HG02885 (cell line): ENCODE results near the gene C5orf58.

Experiments
- ATAC-seq: cut with Tn5 transposase; IDR thresholded peaks from one replicate; pipeline ENCODE4 v1.9.1; 2021; ENCODE audit warnings: mild to moderate bottlenecking; ENCODE audit not compliant: unreplicated experiment, poor library complexity

The C5orf58 gene

DNA sequence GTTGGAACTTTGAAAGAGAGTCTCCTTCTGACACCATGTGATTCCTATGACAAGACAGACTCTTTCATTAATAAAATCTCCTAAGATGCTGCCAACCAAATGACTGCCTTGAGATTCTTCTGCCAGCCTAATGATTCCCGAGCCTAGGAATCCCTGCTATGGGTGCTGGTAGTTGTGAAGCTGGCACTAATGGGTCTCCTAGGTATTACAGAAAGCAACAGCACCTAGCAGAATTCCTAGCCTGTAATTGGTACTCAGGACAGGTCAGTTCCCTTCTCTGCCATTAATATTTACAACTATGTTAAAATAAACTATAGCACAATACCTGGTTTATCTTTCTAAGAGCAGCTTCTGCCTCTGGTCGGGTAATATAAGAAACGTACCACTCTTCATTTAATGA is 19.3 kb downstream of the C5orf58 start:
- ATAC-seq: no peak

DNA sequence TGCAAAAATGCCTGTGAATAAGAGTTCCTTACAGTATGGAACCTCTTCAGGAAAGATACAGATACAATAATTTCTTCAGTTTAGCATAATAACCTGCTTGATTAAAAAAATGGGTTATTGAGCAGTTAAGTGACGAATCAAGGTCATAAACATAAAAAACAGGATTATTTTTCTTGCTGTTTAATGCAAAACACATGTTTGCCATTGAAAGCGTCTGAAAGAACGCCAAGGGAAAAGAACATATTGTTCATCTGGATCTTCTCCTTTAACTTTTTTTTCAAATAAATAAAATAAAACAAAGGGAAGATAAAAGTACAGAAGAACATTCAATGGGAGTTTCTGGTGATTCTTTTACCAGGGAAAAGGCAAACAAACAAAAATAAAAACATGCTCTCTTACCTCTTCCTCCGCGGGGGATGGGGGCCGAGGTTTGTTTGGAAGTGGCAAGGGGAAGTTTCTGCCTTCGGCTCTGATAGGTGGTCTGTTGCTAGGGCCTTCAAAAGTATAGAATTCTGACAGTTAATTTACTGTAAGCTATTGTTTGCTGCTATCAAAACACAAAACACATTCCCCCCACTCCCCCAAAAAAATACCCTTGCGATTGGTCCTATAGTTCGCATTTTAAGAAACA is 20.1 kb downstream of the C5orf58 start:
- no peak for ATAC-seq

DNA sequence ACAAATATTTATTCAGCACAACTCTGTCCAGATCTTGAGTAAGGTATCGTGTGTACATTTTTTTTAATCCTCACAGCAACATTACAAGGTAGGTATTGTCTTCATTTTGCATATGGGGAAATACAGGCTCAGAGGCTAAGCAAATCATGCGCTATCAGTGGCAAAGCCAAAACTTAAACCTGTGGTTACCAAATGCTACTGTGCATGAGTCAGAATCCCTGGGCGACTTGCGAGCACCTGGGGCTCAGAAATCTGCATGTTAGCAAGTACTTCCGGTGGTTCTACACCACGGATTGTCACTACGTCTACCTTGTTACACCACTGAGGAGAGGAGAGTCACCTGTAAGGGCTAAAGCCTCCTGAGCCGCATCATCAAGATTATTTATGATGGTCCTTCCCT is 21.3 kb downstream of the C5orf58 start:
- ATAC-seq: peak; percentile 97

DNA sequence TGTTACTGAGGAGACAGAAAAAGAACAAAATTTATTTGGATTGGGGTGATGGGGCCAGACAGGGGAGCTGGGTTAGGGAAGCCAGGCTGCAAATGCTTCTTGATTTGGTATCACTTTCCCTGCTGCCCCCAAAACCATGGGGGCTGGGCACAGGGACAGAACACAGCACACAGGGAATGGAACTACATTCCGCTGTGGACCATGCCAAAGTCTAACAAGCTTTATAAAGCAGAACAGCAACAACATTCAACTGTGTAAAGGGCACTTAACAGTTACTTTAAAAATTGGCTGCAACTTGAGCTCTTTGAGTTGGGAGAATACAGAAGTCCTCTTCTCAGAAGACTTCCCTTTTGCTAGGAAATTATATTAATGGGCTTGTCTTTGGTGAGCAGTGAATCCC is 23.8 kb downstream of the C5orf58 start:
- ATAC-seq: no peak

- ATAC-seq: no peak
These were observed 24.6 kb downstream of the C5orf58 start for GRCh38 chr5:170257370-170257769.

- no peak for ATAC-seq
These were observed 28.8 kb downstream of the C5orf58 start for GRCh38 chr5:170261528-170262043.

- no peak for ATAC-seq
These were observed 29.6 kb downstream of the C5orf58 start for GRCh38 chr5:170262061-170263045.

DNA sequence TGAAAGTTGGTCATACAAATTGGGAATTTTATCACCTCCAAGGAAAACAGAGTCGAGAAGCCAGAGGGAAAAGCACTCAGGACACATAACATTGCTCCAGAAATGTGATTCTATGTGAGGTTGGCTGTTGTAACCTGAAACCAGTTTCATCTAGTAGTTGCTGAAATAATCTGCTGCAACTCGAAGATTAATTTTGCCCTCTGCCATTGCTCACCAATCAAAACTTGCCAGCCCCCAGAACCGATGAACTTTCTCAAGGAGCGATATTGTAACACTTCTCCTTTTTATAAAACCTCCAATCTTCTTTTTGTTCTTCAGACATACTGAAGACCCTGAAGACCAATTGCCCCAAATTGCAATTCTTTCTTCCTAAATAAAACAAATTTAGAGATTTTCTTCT is 31.1 kb downstream of the C5orf58 start:
- ATAC-seq: no peak

GRCh38 chr5:170265522-170265921 is 32.7 kb downstream of the C5orf58 start:
- ATAC-seq: no peak

DNA sequence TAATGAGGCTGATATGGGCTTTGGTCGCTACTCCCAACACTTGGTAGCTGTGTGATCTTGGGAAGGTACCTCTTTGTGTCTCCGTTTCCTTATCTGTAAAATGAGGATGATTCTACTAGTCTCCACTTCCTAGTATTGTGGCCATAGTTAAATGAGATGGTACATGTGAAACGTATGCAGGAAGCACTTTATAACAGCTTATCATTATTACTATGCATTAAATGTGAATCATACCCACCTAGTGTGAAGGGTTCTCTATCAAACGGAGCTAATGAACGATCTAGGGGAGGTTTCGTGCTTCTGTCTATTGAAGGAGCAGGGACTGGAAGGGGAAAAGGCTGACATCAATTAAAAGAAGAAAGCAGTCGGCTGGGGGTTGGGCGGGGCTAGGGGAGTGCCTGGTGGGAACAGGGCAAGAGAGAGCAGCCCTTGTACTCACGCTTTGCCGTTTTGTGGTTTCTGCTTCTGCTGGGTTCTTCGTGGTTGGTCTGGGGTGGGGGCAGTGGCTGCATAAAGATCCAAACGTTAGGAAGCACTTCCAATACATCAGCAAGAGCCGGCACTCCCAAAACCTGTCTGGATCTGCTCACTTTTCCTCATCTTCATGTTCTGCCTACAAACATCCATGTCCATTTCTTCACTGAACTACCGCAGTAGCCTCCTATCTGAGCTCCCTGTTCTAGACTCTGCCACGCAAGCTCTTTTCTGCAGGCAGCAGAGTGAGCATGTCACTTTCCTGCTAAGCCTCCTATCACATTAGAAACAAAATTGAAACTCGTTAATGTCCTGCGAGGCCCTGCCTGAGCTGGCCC is 34.0 kb downstream of the C5orf58 start:
- no peak for ATAC-seq

DNA sequence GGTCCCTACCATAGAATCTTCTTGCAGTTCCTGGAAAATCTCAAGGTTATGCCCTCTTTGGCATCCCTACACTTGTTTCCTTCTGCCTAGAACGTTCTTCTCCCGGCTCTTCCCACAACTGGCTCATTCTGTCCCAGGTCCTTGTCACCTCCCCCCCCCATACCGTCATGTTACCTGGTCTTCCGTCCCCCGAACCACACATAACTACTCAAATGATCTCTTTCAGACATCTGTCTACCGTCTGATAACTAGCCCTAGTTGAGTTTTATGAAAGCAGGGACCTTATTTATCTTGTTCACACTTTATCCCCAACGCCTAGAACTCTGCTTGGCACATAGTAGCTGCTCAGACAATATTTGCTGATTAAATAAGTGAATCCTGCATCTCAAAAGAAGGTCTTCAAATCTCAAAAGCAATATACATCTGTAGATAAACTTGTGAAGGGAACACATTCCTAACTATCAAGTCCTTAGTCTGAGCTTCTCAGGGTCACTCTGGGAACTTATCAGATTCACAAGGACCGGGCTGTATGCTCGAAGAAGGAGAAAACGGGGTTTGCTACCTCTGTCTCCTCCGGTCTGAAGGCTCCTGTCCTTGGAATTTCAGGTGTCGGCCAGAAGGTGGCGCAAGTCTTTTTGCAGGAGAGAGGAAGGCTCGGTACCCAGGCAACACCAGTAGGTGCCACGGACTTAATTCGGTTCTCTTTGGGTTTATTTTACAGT is 34.8 kb downstream of the C5orf58 start:
- ATAC-seq: peak; percentile 91

DNA sequence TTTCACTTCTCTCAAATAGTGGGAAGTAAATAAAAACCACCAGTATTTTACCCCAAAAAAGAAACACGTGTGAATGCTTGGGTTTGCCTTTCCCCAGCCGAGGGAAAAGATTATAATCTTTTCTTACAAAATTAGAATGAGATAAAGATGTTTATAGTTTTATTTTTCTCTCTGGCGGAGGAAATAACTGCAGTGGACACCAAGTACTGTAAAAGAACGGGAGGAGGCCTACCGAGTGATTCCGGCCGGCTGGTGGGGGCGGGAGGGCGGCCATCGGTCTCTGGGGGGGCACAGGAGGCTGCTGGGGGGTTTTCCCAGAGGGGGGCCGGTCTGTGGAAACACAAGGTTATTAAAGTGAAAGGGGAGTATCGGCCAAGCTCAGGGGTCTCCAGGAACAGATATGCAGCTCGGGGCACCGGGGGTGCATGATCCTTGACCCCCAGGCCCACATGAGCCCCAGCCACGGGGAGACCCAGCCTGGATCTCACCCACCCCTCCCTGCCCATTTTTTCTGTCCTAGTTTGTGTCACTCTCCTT is 35.4 kb downstream of the C5orf58 start:
- no peak for ATAC-seq

DNA sequence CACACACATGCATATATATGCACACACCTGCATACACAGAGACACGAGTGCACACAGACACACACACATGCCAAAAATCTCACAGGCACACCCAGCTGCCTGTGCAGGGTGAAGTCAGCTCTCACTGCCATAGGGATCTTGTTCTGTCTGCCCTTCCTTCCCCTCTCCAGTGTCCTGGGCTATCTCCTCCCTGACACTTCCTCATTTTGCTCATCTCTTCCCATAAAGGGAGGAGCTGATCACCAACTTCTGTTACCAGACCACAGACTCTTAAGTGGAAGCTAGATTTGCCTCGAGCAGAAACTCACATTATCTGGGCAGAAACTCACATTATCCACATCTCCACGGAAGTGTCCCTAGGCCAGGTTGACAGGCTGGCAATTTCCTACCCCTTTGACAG is 36.1 kb downstream of the C5orf58 start:
- ATAC-seq: no peak

DNA sequence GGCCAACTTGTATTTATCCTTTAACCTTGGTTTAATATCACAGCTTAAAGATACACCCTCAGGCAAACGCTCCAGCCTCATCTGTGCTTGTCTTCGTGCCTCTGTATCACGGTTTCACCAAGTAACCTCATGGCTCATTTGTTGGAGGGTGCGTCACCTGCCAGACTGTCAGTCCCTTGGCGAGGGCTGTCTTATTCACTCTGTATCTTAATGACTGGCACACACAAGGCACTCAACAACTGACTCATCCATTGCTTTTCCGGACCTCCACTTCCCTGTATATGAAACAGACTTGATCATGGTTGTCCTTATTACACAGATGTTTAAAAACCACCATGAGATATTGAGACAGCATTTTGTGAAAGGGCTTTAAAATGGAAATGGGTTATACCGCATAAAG is 36.8 kb downstream of the C5orf58 start:
- no peak for ATAC-seq

DNA sequence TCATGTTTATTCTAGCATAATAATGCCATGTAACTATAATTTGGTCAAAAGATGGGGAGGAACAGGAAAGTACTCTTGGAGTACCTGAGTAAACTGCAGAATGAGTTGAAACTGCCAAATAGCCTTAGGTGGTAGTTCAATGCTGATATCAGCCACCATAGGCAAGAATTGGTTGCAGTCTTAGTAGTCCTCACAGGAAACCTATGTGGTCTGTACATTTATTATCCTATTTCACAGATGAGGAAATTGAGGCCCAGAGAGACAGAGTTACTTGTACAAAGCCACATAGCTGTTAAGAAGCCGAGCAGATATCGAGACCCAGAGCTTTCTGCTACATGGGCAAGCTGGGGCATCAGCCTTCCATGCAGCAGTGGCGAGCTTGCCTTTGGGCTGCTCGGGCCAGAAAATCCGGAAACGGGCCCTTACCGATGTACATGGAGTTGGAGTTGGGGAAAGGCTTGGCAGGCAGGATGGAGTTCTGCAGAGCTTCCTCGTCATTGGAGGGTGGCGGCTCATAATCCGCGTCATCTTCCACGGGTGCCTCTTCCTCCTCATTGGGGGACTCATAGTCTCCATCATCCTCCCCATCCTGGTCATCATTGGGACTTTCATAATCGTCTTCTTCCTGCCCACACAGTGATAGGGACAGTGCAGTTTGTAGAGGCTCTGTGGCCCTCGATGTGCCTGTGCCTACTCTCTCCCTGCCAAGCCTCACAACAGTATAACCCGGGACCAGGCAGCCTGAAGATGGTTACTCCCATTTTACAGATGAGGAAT is 37.7 kb downstream of the C5orf58 start:
- no peak for ATAC-seq

- no peak for ATAC-seq
These were observed 41.4 kb downstream of the C5orf58 start for GRCh38 chr5:170273968-170274710.

- no peak for ATAC-seq
These were observed 42.7 kb downstream of the C5orf58 start for GRCh38 chr5:170275376-170275994.

DNA sequence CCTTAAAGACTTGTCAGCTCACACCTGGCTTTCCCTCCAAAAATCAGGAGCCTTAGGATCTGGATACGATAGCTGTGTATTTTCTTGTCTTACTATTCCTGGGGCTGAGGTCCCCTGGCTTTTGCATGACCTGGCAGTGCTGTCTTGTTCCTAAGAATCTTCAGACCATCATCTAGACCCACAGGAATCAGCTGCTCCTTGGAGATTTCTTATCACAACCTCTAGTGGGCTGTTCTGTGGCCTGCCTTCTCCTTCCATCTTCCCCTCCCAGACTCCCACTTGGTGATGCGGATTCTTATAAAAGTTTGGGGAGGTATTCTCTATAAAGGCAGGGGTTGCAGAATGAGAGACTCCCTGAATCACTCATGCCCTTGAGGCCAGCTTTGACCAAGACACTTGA is 43.4 kb downstream of the C5orf58 start:
- no peak for ATAC-seq
